ENCODE results near the gene EHBP1.

EHBP1 gene

GRCh38 chr2:62895632-62896009 lies 190.1 kb downstream of the EHBP1 start:
- DNase-seq: no peak

GRCh38 chr2:62897187-62897827 lies 191.8 kb downstream of the EHBP1 start:
- no peak for DNase-seq

DNA sequence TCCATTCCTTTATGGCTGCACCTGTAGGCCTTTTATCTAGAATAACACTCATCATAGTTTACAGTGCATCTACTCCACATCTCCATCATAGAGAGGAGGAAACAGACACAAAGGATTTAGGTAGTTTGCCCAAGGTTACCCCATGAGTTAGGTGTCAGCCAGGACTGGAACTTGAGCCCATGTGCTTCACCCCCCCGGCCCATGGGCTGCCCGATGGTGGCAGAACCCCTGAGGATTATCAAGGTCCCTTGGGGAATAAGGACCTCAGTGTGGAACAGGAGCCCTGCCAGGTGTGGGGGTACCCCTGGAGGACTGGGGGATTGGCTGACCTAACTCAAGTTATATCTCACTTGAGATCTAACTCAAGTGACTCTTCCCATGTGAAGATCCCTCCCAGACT lies 198.8 kb downstream of the EHBP1 start:
- no peak for DNase-seq

DNA sequence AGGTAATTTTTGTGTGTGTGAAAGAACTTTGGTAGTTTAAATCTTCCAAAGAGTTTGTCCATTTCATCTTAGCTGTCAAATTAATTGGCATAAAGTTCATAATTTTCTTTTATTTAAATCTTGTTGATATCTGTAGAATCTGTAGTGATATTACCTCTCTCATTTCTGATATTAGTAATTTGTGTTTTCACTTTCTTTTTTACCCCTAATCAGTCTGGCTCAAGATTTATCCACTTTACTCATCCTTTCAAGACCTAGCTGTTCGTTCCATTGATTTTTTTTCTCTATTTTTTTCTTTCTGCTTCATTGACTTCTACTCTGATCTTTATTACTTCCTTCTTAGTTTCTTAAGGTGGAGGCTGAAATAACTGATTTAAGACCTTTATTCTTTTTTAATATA lies 202.6 kb downstream of the EHBP1 start:
- DNase-seq: no peak

DNA sequence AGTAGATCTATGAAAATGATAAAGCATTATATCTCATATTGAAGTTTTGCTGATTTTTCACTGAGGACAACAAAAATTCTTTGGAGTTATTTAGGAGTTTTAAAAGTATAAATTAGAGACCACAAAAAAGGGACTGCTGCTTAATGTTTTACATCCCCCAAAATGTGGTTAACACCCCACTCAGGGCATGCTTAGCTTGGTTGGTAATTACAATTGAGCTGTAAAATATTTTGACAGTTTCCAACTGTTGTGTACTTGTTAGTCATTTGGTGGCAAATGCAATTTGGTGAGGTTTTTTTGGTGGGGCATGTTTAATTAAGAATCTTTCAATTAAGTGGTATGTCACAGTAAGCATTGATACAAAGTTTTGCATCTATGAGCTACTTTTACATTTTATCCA lies 207.8 kb downstream of the EHBP1 start:
- DNase-seq: no peak

DNA sequence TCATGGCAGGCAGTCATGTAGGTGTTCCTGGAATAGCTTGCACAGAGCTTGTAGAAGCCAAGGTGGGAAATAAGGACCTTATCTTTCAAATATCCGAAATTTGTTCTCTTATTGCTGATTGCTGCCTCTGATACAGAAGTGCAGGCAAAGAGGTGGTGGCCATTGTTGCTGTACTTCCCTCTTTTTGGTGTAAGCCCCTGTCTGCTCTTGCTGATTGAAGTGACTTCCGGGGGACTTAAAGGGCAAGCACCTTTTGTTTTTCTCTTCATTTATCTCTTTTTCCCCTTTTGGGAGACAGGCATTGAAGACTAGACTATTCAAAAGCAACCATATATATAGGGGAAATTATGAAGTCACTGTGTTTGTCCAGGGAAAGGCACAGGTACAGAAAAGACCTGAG lies 213.5 kb downstream of the EHBP1 start:
- DNase-seq: no peak

DNA sequence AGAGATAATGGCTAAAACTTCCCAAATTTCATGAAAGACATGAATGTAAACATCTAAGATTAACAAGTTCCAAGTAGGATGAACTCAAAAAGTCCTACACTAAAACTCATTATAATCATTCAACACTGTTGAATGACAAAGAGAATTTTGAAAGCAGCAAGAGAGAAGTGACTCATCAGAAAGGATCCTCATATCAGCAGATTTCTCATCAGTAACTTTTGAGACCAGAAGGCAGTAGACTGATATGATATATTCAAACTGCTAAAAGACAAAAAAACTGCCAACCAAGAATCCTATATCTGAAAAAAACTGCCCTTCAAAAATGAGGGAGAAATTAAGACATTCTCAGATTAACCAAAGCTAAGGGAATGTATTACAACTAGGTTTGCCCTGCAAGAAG lies 214.6 kb downstream of the EHBP1 start:
- DNase-seq: no peak

- no peak for DNase-seq
These were observed 217.7 kb downstream of the EHBP1 start for GRCh38 chr2:62923242-62923641.

DNA sequence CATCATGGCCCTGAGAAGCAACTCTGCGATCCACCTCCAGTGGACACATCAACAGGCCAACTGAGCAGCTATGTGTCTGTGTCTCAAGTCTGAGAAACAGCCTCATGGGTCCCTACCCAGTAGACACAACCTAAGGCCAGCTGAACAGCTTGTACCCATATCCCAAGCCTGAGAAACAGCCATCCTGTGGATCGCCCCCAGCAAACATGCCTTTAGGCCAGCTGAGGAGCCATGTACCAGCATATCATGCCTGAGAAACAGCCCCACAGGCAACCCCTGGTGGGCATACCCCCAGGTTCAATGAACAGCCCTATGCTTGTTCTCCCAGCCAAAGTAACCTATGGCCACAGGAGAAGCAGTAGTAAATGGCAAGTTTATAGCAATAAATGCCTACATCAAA lies 218.4 kb downstream of the EHBP1 start:
- DNase-seq: no peak

DNA sequence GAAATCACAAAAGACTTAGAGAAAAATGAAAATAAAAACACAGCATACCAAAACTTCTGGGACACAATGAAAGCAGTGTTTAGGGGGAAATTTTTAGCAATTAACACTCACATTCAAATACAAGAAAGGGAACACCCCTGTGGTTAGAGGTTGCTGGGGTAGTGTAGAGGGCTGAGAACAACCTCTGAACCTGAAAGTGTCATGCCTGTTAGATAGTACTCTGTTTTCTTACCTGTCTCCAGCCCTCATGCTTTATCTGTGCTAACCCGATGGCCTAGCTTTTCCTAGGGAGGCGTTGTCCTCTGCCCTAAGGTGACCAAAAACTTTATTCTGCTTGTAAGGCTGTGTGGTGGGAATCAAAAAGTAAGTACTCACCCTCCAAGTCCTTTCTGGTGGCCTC lies 222.5 kb downstream of the EHBP1 start:
- DNase-seq: no peak

GRCh38 chr2:62931536-62931935 lies 226.0 kb downstream of the EHBP1 start:
- DNase-seq: no peak

- DNase-seq: no peak
These were observed 227.9 kb downstream of the EHBP1 start for GRCh38 chr2:62933398-62933917.

GRCh38 chr2:62934517-62934916 lies 229.0 kb downstream of the EHBP1 start:
- no peak for DNase-seq

DNA sequence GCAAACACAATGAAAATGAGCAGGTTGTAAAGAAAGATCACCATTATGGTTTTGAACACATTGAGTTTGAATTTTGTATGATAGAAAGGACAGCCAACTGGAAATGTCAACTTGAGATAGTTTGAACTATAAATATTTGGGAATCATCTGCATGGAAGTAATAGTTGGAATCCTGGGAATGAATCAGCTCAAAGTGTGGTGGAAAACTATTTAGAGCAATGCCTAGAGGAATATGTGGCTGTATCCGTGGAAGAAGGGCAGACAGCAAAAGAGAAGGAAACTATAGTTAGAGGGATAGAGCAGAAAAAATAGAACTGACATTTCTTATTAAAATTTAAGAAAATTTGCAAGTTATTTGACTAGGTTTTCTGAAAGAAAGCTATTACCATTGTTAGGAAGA lies 232.6 kb downstream of the EHBP1 start:
- DNase-seq: no peak

DNA sequence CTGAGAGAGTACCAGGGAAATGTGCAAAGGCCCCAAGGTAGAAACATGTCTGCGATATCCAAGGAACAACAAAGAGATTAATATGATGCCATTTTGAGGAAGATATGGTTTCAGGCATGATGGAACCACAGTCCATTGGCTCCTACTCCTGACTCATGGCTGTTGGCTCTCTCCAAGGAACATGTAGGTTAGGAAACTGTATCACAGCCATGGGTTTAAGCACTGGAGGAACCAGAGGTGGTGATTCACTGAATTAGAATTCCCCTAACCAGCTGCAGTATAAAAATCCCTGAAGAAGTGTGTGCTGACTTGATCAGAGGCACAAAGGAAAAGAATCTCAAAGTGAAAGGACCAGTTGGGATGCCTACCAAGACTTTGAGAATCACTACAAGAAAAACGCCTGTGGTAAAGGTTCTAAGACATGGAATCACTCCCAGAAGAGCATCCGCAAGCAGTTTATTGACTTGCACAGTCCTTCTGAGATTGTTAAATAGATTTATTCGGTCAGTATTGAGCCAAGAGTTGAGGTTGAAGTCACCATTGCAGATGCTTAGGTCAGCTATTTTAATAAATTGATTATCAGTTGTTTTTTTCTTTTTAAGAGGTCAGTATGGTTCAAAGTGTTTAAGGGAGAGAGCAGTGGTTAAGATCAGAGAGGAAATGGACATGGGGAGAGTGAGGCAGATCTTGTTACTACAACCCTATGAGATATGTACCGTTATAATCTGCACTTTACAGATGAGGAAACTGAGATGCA lies 234.4 kb downstream of the EHBP1 start:
- no peak for DNase-seq

GRCh38 chr2:62940697-62941096 lies 235.2 kb downstream of the EHBP1 start:
- no peak for DNase-seq

- no peak for DNase-seq
These were observed 235.9 kb downstream of the EHBP1 start for GRCh38 chr2:62941413-62941812.

DNA sequence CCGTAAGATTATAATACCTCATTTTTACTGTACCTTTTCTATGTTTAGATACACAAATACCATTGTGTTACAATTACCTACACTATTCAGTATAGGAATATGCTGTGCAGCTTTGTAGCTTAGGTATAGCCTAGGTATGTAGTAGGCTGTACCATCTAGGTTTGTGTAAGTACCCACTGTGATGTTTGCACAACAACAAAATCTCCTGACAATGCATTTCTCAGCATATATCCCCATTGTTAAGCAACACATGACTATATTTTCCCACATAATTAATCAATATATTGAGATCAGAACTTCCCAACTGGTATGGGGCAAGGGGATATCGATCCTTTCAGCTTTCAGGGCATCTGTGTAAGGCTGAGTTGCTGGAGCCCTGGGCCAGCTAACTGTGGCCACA lies 238.8 kb downstream of the EHBP1 start:
- DNase-seq: no peak

- no peak for DNase-seq
These were observed 241.9 kb downstream of the EHBP1 start for GRCh38 chr2:62947403-62947802.

- DNase-seq: no peak
These were observed 251.1 kb downstream of the EHBP1 start for GRCh38 chr2:62956651-62957050.

DNA sequence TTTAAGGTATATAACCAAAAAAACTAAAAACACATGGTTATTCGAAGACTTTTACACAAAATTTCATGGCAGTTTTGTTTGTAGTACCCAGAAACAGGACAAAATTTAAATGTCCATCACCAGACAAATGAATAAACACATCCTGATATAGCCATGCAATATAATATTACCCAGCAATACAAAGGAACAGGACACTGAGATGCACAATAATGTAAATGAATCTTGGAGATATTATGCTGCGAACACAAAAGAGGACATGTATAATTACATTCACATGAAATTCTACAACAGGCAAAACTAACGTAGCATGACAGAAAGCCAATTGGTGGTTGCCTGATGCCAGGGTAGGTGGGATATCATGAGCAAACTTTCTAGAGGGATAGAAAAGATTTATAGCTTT lies 252.7 kb downstream of the EHBP1 start:
- DNase-seq: no peak

DNA sequence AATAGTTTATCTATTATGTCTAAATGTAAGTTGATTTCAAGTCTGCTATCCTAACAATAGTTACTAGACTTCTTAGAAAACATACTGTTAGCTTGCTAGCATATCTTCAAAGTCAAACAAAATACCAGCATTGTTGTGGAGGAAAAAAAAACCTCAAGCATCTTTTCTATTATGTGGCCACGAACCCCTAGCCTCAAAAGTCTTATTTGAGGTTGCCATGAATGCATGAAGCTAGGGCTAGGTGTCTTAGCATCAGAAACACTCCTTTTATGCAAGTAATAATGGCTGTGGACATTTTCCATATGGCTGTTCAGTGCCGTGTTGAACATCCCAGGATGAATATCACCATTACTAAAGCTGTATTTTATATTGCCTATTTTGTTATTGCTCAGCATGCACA lies 258.5 kb downstream of the EHBP1 start:
- no peak for DNase-seq

GRCh38 chr2:62964671-62965070 lies 259.2 kb downstream of the EHBP1 start:
- DNase-seq: no peak

- DNase-seq: no peak
These were observed 261.5 kb downstream of the EHBP1 start for GRCh38 chr2:62966991-62967390.

DNA sequence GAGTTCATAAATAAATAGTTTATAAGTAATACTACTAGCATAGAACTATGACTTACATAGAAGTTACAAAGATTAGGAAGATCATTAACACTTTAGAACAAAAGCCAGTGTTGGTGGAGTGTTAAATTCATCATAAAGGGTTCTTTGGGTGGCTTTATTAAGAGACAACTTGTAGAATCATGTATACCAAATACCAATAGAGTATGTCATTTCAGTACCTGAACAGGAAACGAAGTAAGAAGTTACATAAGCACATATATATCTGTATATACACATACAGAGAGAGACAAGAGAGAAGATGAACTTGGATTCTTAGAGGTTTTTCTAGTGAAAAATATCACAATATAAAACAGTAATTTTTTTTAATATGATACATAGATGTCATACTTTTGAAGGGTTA lies 262.7 kb downstream of the EHBP1 start:
- DNase-seq: no peak

Measured in MV-4-11 (cell line).